SK-N-SH (cell line): Measurements from ENCODE around the gene TCL1A.

ENCODE experiments used
- CTCF ChIP-seq: fragments of 200-600 bp; sonication (generic); IDR thresholded peaks from 2 replicates; pipeline ENCODE4 v1.6.1; 2017; ENCODE audit warnings: antibody characterized with exemption, mild to moderate bottlenecking, moderate library complexity
- EP300 ChIP-seq, 2 experiments: IDR thresholded peaks; 2 replicates each; pipeline versions ENCODE4 v1.4.0 to v1.6.1; 2012; ENCODE audit warnings: borderline replicate concordance in 1 of 2, low read depth in 1 of 2, low read length in 1 of 2
- EZH2phosphoT487 ChIP-seq: fragments of 200-600 bp; sonication (generic); IDR thresholded peaks from 2 replicates; pipeline ENCODE4 v1.6.1; 2017; ENCODE audit warnings: low read depth, mixed run types, mild to moderate bottlenecking, antibody characterized with exemption, moderate library complexity, borderline replicate concordance
- FOXM1 ChIP-seq: IDR thresholded peaks from 2 replicates; pipeline ENCODE4 v1.4.0; 2012; ENCODE audit warnings: low read depth, mild to moderate bottlenecking
- NRF1 ChIP-seq: IDR thresholded peaks from 2 replicates; pipeline ENCODE4 v1.6.1; 2012; ENCODE audit warnings: low read depth, mild to moderate bottlenecking, low read length
- POLR2AphosphoS5 ChIP-seq: IDR thresholded peaks from 2 replicates; pipeline ENCODE4 v1.6.1; 2012; ENCODE audit warnings: low read depth, low read length
- RAD21 ChIP-seq: IDR thresholded peaks from 2 replicates; pipeline ENCODE4 v1.6.1; 2012; ENCODE audit warnings: mild to moderate bottlenecking, low read length
- REST ChIP-seq: IDR thresholded peaks from 2 replicates; pipeline ENCODE4 v1.6.1; 2012; ENCODE audit warnings: mild to moderate bottlenecking, low read depth, low read length, moderate library complexity
- TAF1 ChIP-seq: IDR thresholded peaks from 2 replicates; pipeline ENCODE4 v1.6.1; 2012; ENCODE audit warnings: low read depth, mild to moderate bottlenecking, low read length, moderate library complexity, borderline replicate concordance
- TCF12 ChIP-seq: IDR thresholded peaks from 2 replicates; pipeline ENCODE4 v1.4.0; 2012
- TF ChIP-seq, protein P1 (sequence below): fragments of 150-350 bp; IDR thresholded peaks from 2 replicates; pipeline ENCODE4 v1.6.1; 2017; ENCODE audit warnings: antibody characterized with exemption, low read length, low read depth, borderline replicate concordance

DNA sequence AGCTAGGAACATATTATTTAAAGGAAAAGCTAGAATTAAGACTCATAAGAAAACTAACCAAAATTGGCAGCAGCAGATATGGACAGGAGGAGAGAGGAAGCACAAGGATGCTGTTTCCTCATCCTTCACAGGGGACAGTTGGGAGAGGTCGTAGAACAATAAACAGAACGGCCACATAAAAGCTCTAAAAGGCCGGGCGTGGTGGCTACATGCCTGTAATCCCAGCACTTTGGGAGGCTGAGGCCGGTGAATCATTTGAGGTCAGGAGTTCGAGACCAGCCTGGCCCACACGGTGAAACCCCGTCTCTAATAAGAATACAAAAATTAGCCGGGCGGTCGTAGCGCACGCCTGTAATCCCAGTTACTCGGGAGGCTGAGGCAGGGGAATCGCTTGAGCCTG, 17.2 kb downstream of the TCL1A start:
- TF ChIP-seq EP300 (IDR thresholded peaks at IDR 0.05; ENCODE audit: borderline replicate concordance in 1 of 2, low read depth in 1 of 2, low read length in 1 of 2), result no peak
- no peak for TF ChIP-seq NRF1
- TF ChIP-seq, protein P1, sequence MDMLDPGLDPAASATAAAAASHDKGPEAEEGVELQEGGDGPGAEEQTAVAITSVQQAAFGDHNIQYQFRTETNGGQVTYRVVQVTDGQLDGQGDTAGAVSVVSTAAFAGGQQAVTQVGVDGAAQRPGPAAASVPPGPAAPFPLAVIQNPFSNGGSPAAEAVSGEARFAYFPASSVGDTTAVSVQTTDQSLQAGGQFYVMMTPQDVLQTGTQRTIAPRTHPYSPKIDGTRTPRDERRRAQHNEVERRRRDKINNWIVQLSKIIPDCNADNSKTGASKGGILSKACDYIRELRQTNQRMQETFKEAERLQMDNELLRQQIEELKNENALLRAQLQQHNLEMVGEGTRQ, result no peak
- no peak for TF ChIP-seq CTCF
- no peak for TF ChIP-seq RAD21
- TF ChIP-seq TAF1, result no peak
- no peak for TF ChIP-seq EZH2phosphoT487
- TF ChIP-seq TCF12, result no peak
- no peak for TF ChIP-seq POLR2AphosphoS5
- TF ChIP-seq REST, result no peak
- no peak for TF ChIP-seq FOXM1
